ENCODE measurements around the gene B3GNT3.
"Not testable (repeated sequence)": the region's sequence is repeated elsewhere in the genome, so short reads cannot be mapped to it uniquely, and the experiment has no call there.

The B3GNT3 gene

DNA sequence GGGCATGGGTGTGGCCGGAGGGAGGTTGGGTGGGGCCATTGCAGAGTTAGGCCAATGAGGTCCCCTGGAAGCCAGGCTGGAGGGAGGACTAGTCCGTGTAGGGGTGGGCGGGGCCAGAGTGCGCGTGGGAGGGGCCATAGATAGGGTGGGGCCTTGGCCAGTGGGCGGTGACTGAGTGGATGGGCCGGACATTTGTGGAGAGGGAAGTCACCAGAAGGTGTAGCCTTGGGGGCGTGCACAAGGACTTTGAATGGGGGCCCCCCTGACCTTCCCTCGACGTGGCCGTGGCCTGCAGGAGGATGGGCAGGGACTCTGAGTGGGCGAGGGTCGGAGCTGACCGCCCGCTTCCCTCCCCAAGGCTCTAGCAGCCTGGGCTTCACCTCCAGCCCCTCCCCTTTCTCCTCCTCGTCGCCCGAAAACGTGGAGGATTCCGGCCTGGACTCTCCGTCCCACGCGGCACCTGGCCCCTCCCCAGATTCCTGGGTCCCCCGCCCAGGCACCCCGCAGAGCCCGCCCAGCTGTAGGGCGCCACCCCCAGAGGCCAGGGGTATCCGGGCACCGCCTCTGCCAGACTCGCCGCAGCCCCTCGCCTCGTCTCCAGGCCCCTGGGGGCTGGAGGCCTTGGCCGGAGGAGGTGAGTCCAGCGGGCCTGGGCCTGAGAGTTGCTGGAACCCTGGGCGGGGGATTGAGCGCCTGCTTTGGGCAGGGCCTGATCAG, 16.5 kb upstream of the B3GNT3 start:
- in situ Hi-C loops (cut with HindIII; ENCODE audit: low sequenced_read_pairs) = no loop called here
- no peak overlapping the region for H3K4me3 ChIP-seq (ENCODE audit: low read depth, low read length)
- DNase-seq (ENCODE audit: low read depth) = no peak
- no peak for TF ChIP-seq CTCF (IDR thresholded peaks at IDR 0.05; ENCODE audit: low read depth, low read length, missing control alignments)

DNA sequence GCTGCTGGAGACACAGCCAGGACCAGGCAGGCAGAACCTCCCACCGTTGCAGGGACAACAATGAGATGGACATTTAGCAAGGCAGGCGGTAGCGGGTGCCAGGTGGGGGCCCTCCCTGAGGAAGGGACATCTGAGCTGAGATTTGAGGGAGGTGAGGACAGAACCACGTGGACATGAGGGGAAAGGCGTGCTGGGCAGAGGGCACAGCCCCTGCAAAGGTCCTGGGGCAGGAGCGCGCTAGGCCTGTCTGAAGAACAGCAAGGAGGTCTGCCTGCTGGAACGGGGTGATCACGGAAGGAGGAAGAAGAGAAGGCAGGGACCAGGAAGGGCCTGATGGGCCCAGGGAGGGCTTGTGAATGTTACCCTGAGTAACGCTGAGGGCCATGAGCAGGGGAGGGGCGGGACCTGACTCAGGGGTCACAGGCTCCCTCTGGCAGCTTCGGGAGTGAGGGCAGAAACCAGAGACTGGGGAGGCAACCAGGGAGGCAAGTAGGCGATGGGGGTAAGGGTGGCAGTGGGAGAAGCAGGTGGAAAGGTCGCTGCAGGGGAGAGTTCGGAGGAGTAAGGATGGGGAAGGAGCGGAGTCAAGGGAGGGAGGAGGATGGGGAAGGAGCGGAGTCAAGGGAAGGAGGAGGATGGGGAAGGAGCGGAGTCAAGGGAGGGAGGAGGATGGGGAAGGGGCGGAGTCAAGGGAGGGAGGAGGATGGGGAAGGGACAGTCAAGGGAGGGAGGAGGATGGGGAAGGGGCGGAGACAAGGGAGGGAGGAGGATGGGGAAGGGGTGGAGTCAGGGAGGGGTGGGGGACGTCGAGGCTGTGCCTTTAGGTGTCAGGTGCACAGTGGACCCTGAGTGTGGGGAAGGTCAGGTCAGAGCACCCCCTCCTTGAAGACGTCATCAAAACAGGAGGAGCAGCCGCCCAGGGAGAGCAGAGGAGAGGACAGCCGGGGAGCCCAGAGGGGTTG, 15.7 kb upstream of the B3GNT3 start:
- in situ Hi-C loops (cut with HindIII; ENCODE audit: low sequenced_read_pairs) = no loop called here
- TF ChIP-seq CTCF (IDR thresholded peaks at IDR 0.05; ENCODE audit: low read depth, low read length, missing control alignments) = no peak
- DNase-seq (ENCODE audit: low read depth) = no peak
- H3K4me3 ChIP-seq (ENCODE audit: low read depth, low read length) = no peak overlapping the region

- in situ Hi-C loops (cut with HindIII; ENCODE audit: low sequenced_read_pairs) = no loop called here
- no peak for DNase-seq (ENCODE audit: low read depth)
- no peak for TF ChIP-seq CTCF (IDR thresholded peaks at IDR 0.05; ENCODE audit: low read depth, low read length, missing control alignments)
Measured at GRCh38 chr19:17780781-17781180, 14.2 kb upstream of the B3GNT3 start.

GRCh38 chr19:17783721-17784120, 11.2 kb upstream of the B3GNT3 start:
- in situ Hi-C loops (cut with HindIII; ENCODE audit: low sequenced_read_pairs); H3K4me3 ChIP-seq (ENCODE audit: low read depth, low read length); DNase-seq (ENCODE audit: low read depth): not testable (repeated sequence)

More at GRCh38 chr19:17780781-17781180, 14.2 kb upstream of the B3GNT3 start:
- no peak overlapping the region for H3K4me3 ChIP-seq (ENCODE audit: low read depth, low read length)

GRCh38 chr19:17784201-17785008, 10.5 kb upstream of the B3GNT3 start:
- DNase-seq (ENCODE audit: low read depth) = peak; percentile 11
- H3K4me3 ChIP-seq (ENCODE audit: low read depth, low read length) = no peak overlapping the region
- peak; percentile 86 for TF ChIP-seq CTCF (IDR thresholded peaks at IDR 0.05; ENCODE audit: low read depth, low read length, missing control alignments)
- in situ Hi-C loops (cut with HindIII; ENCODE audit: low sequenced_read_pairs) = no loop called here

- TF ChIP-seq CTCF (IDR thresholded peaks at IDR 0.05; ENCODE audit: low read depth, low read length, missing control alignments) = no peak
- in situ Hi-C loops (cut with HindIII; ENCODE audit: low sequenced_read_pairs) = no loop called here
- no peak for DNase-seq (ENCODE audit: low read depth)
- no peak overlapping the region for H3K4me3 ChIP-seq (ENCODE audit: low read depth, low read length)
Measured at GRCh38 chr19:17787274-17787913, 7.5 kb upstream of the B3GNT3 start.

Data from astrocyte of the cerebellum (primary cell).